Vein endothelial cell (primary cell): ENCODE results near the gene OR10P1. TPM values are rescaled to one million over a fixed set of nuclear protein-coding genes. Genes with fewer than 3 reads are reported as not detected.

Experiments
- small RNA-seq: library from RNA; depleted of rRNA; stranded (forward); fragments of <200 nt; gene quantifications from one replicate; pipeline ENCODE3, GENCODE V24; 2012
- total RNA-seq: library from RNA; depleted of rRNA; stranded (reverse); fragments of >200 nt; gene quantifications from 2 replicates; pipeline ENCODE4 v1.2.3, GENCODE V29; 2012

Gene OR10P1
- not detected in 2 replicates for total RNA-seq

GRCh38 chr12:55636853-55637252 lies at the start of gene OR10P1:
OR10P1 (plus strand) TSS chr12:55636892; CDS start chr12:55636892, 0 bp downstream.

Small RNAs within 50 kb of the gene (small RNA-seq; reads per million reads assigned to genes)
- not detected for gene AC009779.5

Other genes starting within 250 kb of the OR10P1 start
- gene OR6C65, start 236.4 kb upstream of the OR10P1 start, total RNA-seq = not detected in 2 replicates
- gene OR6C76, start 210.6 kb upstream of the OR10P1 start, total RNA-seq = not detected in 2 replicates
- not detected in 2 replicates for gene OR6C2, start 192.8 kb upstream of the OR10P1 start, total RNA-seq
- gene OR6C70, start 166.8 kb upstream of the OR10P1 start, total RNA-seq = not detected in 2 replicates
- gene OR6C68, start 144.5 kb upstream of the OR10P1 start, total RNA-seq = not detected in 2 replicates
- gene OR6C4, start 87.3 kb upstream of the OR10P1 start, total RNA-seq = not detected in 2 replicates
- gene OR2AP1, start 64.4 kb upstream of the OR10P1 start, total RNA-seq = not detected in 2 replicates
- 0.48 TPM in 1 of 2 replicates, not detected in the other for gene ITGA7, start 71.0 kb downstream of the OR10P1 start, total RNA-seq
- 43.1 and 55.0 TPM in 2 replicates for gene BLOC1S1, start 79.2 kb downstream of the OR10P1 start, total RNA-seq
- gene RDH5, start 83.5 kb downstream of the OR10P1 start, total RNA-seq = 0.98 and 2.1 TPM in 2 replicates
- 804 and 998 TPM in 2 replicates for gene CD63, start 92.1 kb downstream of the OR10P1 start, total RNA-seq
- gene GDF11, start 106.2 kb downstream of the OR10P1 start, total RNA-seq = 6.8 and 7.8 TPM in 2 replicates
- gene SARNP, start 180.8 kb downstream of the OR10P1 start, total RNA-seq = 62.7 and 89.0 TPM in 2 replicates
- gene ORMDL2, start 181.1 kb downstream of the OR10P1 start, total RNA-seq = 20.9 and 23.6 TPM in 2 replicates
- 41.0 and 46.4 TPM in 2 replicates for gene DNAJC14, start 192.7 kb downstream of the OR10P1 start, total RNA-seq
- 0.65 and 0.86 TPM in 2 replicates for gene MMP19, start 206.0 kb downstream of the OR10P1 start, total RNA-seq